ENCODE data around the gene GREB1. TPM values are rescaled to one million over a fixed set of nuclear protein-coding genes. Genes with fewer than 3 reads are reported as not detected.

GREB1 gene
- total and polyA plus RNA-seq, 2 of the 13 experiments (the other 11 are each of a cell fraction or from before 2014, with no cell fraction given): 31.3 to 61.2 TPM

- TF ChIP-seq, protein P1, sequence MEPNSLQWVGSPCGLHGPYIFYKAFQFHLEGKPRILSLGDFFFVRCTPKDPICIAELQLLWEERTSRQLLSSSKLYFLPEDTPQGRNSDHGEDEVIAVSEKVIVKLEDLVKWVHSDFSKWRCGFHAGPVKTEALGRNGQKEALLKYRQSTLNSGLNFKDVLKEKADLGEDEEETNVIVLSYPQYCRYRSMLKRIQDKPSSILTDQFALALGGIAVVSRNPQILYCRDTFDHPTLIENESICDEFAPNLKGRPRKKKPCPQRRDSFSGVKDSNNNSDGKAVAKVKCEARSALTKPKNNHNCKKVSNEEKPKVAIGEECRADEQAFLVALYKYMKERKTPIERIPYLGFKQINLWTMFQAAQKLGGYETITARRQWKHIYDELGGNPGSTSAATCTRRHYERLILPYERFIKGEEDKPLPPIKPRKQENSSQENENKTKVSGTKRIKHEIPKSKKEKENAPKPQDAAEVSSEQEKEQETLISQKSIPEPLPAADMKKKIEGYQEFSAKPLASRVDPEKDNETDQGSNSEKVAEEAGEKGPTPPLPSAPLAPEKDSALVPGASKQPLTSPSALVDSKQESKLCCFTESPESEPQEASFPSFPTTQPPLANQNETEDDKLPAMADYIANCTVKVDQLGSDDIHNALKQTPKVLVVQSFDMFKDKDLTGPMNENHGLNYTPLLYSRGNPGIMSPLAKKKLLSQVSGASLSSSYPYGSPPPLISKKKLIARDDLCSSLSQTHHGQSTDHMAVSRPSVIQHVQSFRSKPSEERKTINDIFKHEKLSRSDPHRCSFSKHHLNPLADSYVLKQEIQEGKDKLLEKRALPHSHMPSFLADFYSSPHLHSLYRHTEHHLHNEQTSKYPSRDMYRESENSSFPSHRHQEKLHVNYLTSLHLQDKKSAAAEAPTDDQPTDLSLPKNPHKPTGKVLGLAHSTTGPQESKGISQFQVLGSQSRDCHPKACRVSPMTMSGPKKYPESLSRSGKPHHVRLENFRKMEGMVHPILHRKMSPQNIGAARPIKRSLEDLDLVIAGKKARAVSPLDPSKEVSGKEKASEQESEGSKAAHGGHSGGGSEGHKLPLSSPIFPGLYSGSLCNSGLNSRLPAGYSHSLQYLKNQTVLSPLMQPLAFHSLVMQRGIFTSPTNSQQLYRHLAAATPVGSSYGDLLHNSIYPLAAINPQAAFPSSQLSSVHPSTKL (CRISPR knock-in tag; IDR thresholded peaks at IDR 0.05): peak; percentile 87
- TF ChIP-seq KMT2A (CRISPR knock-in tag; IDR thresholded peaks at IDR 0.05) (no peak), ZFP36 (IDR thresholded peaks at IDR 0.05; ENCODE audit: borderline replicate concordance, low read depth, low read length, partially characterized antibody) (no peak), RARA (CRISPR knock-in tag; IDR thresholded peaks at IDR 0.05) (peak; percentile 89), ZNF337 (CRISPR knock-in tag; IDR thresholded peaks at IDR 0.05; ENCODE audit: borderline replicate concordance, low read depth) (no peak), XRCC5 (optimal IDR thresholded peaks at IDR 0.05; ENCODE audit: low read length) (peak; percentile 62), ZNF580 (CRISPR knock-in tag; IDR thresholded peaks at IDR 0.05; ENCODE audit: borderline replicate concordance, low read depth) (0 out of 2 replicates have a peak, but pooled peaks have one; percentile 23), KAT8 (CRISPR knock-in tag; IDR thresholded peaks at IDR 0.05) (peak; percentile 53; the same call in 1 of the 2 replicates), ZNF567 (CRISPR knock-in tag; IDR thresholded peaks at IDR 0.05; ENCODE audit: borderline replicate concordance) (no peak), ZNF891 (CRISPR knock-in tag; IDR thresholded peaks at IDR 0.05) (peak; percentile 43; the same call in 1 of the 2 replicates), ZNF577 (CRISPR knock-in tag; IDR thresholded peaks at IDR 0.05; ENCODE audit: borderline replicate concordance, low read depth) (no peak), PPARG (CRISPR knock-in tag; conservative IDR thresholded peaks at IDR 0.05) (0 out of 2 replicates have a peak, but pooled peaks have one; percentile 38), ZNF496 (CRISPR knock-in tag; IDR thresholded peaks at IDR 0.05; ENCODE audit: insufficient replicate concordance) (no peak), AHR (CRISPR knock-in tag; IDR thresholded peaks at IDR 0.05) (no peak), ZNF383 (CRISPR knock-in tag; IDR thresholded peaks at IDR 0.05; ENCODE audit: borderline replicate concordance) (0 out of 2 replicates have a peak, but pooled peaks have one; percentile 46)
- TF ChIP-seq, protein P2, sequence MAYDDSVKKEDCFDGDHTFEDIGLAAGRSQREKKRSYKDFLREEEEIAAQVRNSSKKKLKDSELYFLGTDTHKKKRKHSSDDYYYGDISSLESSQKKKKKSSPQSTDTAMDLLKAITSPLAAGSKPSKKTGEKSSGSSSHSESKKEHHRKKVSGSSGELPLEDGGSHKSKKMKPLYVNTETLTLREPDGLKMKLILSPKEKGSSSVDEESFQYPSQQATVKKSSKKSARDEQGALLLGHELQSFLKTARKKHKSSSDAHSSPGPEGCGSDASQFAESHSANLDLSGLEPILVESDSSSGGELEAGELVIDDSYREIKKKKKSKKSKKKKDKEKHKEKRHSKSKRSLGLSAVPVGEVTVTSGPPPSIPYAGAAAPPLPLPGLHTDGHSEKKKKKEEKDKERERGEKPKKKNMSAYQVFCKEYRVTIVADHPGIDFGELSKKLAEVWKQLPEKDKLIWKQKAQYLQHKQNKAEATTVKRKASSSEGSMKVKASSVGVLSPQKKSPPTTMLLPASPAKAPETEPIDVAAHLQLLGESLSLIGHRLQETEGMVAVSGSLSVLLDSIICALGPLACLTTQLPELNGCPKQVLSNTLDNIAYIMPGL (CRISPR knock-in tag; IDR thresholded peaks at IDR 0.05; ENCODE audit: borderline replicate concordance in 1 of 2, low read depth in 1 of 2): peak in 1 of 2 experiments; percentile 33; a peak in 1 of 4 replicates
- TF ChIP-seq, protein P3, sequence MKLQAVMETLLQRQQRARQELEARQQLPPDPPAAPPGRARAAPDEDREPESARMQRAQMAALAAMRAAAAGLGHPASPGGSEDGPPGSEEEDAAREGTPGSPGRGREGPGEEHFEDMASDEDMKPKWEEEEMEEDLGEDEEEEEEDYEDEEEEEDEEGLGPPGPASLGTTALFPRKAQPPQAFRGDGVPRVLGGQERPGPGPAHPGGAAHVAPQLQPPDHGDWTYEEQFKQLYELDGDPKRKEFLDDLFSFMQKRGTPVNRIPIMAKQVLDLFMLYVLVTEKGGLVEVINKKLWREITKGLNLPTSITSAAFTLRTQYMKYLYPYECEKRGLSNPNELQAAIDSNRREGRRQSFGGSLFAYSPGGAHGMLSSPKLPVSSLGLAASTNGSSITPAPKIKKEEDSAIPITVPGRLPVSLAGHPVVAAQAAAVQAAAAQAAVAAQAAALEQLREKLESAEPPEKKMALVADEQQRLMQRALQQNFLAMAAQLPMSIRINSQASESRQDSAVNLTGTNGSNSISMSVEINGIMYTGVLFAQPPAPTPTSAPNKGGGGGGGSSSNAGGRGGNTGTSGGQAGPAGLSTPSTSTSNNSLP (IDR thresholded peaks at IDR 0.05; ENCODE audit: low read depth, low read length): no peak
These were observed 146.5 kb downstream of the GREB1 start (continued) for GRCh38 chr2:11680182-11680900.

Measured in HepG2 (cell line).